Astrocyte of the spinal cord (primary cell): ENCODE results near the gene TUBB4A.
"Not testable (repeated sequence)": the region's sequence is repeated elsewhere in the genome, so short reads cannot be mapped to it uniquely, and the experiment has no call there.

Experiments used
- DNase-seq: peaks from one replicate; pipeline ENCODE4 v3.0.0; 2011; ENCODE audit warnings: low read depth, low spot score
- H3K4me3 ChIP-seq: 2 replicates; pipeline ENCODE4 v1.5.1; 2011; ENCODE audit warnings: low read depth, mild to moderate bottlenecking, low read length, moderate library complexity
- in situ Hi-C: cut with HindIII; loops from 2 replicates; pipeline ENCODE4 v1.10.0; 2017; ENCODE audit warnings: low sequenced_read_pairs
- TF ChIP-seq, protein P1 (sequence below): IDR thresholded peaks from 2 replicates; pipeline ENCODE4 v1.5.1; 2012; ENCODE audit warnings: low read depth, mild to moderate bottlenecking, low read length, inconsistent platforms

The TUBB4A gene

DNA sequence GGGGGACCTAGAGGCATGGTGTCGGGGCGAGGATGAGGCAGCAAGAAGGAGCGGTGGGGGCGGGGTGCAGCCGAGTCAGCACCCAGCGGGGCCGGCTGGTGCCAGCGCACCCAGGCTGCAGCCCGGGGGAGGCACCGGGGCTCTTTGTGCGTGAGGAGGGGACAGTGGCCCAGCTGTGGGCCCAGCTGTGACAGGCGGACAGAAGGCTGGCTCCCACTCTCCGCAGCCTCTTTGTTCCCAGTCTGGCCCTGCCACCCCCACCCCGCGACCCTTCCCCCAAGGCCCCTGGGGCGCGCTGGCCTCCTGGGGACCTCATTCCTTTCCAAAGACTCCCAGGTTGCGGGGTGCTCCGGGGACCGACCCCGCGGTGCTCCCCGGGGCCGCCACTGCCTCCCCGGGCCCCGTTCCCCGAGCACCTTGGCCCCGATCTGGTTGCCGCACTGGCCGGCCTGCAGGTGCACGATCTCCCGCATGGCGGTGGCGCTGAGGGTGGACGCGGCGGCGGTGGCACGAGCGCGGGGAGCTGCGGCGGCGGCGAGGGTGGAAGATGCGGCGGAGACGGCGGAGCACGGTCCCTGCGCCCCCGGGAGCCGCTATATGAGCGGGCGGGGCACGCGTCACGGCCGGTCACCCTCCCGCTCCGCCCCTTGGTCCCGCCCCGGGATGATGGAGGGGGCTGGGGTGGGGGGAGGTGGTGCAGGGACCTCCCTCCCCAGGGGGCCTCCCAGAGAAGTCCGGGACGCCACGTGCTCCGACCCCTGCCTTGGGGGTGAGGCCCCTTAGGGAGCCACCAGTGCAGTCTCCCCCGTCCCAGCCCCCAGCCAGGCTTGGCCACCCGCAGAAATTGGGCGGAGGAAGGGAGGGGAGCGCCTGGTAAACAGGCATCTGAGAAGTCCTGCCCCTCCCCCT, at the start of gene TUBB4A:
TSS of gene TUBB4A (minus strand) at position 570 of the 909 bp plus-strand sequence. CDS start at position 473, 97 bp downstream.
- TF ChIP-seq, protein P1, sequence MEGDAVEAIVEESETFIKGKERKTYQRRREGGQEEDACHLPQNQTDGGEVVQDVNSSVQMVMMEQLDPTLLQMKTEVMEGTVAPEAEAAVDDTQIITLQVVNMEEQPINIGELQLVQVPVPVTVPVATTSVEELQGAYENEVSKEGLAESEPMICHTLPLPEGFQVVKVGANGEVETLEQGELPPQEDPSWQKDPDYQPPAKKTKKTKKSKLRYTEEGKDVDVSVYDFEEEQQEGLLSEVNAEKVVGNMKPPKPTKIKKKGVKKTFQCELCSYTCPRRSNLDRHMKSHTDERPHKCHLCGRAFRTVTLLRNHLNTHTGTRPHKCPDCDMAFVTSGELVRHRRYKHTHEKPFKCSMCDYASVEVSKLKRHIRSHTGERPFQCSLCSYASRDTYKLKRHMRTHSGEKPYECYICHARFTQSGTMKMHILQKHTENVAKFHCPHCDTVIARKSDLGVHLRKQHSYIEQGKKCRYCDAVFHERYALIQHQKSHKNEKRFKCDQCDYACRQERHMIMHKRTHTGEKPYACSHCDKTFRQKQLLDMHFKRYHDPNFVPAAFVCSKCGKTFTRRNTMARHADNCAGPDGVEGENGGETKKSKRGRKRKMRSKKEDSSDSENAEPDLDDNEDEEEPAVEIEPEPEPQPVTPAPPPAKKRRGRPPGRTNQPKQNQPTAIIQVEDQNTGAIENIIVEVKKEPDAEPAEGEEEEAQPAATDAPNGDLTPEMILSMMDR = no peak
- DNase-seq = no peak
- in situ Hi-C loops = no loop called here
- H3K4me3 ChIP-seq = no peak within 1 kb of the TSS

GRCh38 chr19:6551091-6551490, 49.0 kb upstream of the TUBB4A start:
- no peak overlapping the region for H3K4me3 ChIP-seq
- DNase-seq = no peak
- in situ Hi-C loops = no loop called here
- TF ChIP-seq, protein P1 = no peak

DNA sequence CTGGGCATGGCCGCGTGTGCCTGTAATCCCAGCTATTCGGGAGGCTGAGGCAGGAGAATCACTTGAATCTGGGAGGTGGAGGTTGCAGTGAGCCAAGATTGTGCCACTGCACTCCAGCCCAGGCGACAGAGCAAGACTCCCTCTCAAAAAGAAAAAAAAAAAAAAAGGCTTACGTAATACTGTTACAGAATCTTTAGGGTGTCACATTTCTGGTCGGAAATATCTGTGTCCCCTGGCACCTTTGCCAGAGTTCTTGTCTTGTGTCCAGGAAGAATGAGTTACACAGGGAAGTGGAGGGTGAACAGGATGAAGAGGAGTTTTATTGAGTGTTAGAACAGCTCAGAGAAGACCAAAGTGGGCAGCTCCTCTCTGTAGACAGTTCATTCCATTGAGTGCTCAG, 48.6 kb upstream of the TUBB4A start:
- in situ Hi-C loops, DNase-seq, H3K4me3 ChIP-seq: not testable (repeated sequence)

DNA sequence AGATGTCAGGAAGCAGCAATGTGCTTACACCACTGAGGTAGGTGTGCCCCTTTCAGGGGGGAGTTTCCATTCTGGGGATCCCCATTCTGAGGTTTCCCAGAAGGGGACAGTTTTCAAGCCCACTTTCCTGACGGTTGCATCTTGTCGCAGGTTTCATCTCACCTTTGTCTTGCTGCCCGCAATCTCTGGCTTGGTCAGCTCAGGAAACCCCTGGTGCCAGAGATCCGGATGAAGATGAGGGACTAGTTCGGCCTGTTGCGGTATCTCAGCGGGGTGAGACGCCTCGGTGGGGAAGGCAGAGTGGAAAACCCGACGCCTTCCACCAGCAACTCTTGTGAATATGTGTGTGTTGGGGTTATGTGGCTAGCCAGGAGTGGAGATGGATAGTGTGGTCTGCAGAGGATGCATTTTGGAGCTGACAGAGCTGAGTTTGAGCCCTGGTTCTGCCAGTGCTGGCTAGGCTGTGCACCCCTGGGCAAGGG, 41.8 kb upstream of the TUBB4A start:
- no peak overlapping the region for H3K4me3 ChIP-seq
- TF ChIP-seq, protein P1 = no peak
- in situ Hi-C loops = no loop called here
- DNase-seq = no peak

DNA sequence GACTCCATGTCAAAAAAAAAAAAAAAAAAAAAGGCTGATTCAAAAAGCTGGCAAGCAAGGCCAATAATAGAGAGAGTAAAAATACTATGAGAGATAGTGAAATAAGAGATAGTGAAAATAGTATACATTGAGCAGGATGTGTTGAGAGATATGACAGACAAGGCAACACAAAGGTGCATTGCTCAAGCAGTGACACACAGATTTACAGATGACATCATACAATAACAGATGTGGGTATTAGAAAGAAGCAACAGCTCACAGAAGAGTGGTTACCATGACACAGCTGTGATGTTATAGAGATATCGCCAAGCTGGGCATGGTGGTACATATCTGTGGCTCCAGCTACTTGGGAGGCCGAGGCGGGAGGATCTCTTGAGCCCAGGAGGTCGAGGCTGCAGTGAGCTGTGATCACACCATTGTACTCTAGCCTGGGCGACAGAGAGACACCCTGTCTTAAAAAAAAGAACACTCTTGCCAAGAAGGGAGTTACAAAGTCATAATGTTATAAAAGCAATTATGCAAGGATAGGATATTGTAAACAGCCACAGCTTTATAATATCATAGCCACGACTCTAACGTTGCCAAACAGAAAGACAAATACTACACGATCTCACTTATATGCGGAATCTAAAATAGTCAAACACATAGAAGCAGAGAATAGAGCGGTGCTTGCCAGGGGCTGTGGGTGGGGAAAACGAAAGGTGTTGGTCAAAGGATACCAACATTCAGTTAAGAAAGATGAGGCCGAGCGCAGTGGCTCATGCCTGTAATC, 39.0 kb upstream of the TUBB4A start:
- TF ChIP-seq, protein P1 = no peak
- H3K4me3 ChIP-seq = no peak overlapping the region
- no peak for DNase-seq
- in situ Hi-C loops = no loop called here

GRCh38 chr19:6539514-6539913, 37.4 kb upstream of the TUBB4A start:
- no peak for DNase-seq
- in situ Hi-C loops = no loop called here
- TF ChIP-seq, protein P1 = no peak

More at GRCh38 chr19:6539514-6539913, 37.4 kb upstream of the TUBB4A start:
- no peak overlapping the region for H3K4me3 ChIP-seq
